ENCODE results near the gene CLTB. TPM values are rescaled to one million over a fixed set of nuclear protein-coding genes. Genes with fewer than 3 reads are reported as not detected.

Gene CLTB
- total and polyA plus RNA-seq, 12 donors, result 118 to 299 (median 160) TPM

- TF ChIP-seq POLR2A (IDR thresholded peaks at IDR 0.05), result no peak
- TF ChIP-seq, protein P1, sequence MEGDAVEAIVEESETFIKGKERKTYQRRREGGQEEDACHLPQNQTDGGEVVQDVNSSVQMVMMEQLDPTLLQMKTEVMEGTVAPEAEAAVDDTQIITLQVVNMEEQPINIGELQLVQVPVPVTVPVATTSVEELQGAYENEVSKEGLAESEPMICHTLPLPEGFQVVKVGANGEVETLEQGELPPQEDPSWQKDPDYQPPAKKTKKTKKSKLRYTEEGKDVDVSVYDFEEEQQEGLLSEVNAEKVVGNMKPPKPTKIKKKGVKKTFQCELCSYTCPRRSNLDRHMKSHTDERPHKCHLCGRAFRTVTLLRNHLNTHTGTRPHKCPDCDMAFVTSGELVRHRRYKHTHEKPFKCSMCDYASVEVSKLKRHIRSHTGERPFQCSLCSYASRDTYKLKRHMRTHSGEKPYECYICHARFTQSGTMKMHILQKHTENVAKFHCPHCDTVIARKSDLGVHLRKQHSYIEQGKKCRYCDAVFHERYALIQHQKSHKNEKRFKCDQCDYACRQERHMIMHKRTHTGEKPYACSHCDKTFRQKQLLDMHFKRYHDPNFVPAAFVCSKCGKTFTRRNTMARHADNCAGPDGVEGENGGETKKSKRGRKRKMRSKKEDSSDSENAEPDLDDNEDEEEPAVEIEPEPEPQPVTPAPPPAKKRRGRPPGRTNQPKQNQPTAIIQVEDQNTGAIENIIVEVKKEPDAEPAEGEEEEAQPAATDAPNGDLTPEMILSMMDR (IDR thresholded peaks at IDR 0.05), result no peak
- Histone ChIP-seq H3K27me3 (no peaks in the 10 kb centered on the region), H3K36me3 (replicated peaks in 1 of 2) (no peaks in the 10 kb centered on the region), H3K9me3 (replicated peaks in 1 of 3) (peaks cover 0 to 1% (median 0%) of the 10 kb centered on the region in 3 donors), H3K4me1 (replicated peaks in 1 of 2) (no peaks in the 10 kb centered on the region), H3K4me3 (no peak overlapping the region), H3K27ac (no peak overlapping the region)
- intact Hi-C loops (cut with DNase I), result no loop called here
- WGBS, 4 donors, result 87 to 90% (median 90%) methylated on average over 4 to 5 of the region's 5 CpGs
- no peak for DNase-seq
These were observed 16.4 kb upstream of the CLTB start for GRCh38 chr5:176432707-176433106.

DNA sequence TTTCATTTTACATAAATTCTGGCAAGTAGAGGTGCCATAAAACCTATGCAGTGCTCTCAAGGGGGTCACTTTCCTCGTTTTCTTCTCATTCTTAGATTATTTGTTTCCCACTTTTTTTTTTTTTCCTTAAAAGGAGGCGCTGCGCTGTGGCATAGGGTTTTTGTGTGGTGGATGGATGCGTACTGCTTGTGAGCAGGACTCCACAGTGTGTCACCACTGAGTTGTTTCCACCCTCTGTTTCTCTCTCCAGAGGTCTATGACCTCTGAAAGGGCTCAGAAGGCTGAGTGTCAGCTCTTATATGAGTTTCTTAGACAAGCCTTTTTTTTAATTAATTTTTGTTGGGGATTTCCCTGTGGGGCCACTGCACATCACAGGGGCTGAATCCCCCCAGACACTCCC, 13.6 kb upstream of the CLTB start:
- Histone ChIP-seq H3K36me3 (replicated peaks in 1 of 2) (no peaks in the 10 kb centered on the region), H3K4me1 (replicated peaks in 1 of 2) (no peaks in the 10 kb centered on the region), H3K4me3 (no peak overlapping the region), H3K27ac (no peak overlapping the region), H3K9me3 (replicated peaks in 1 of 3) (peaks cover 0 to 3% (median 0%) of the 10 kb centered on the region in 3 donors), H3K27me3 (no peaks in the 10 kb centered on the region)
- WGBS, 4 donors, result 63 to 77% (median 69%) methylated on average over 4 of the region's 4 CpGs
- TF ChIP-seq, protein P1 (IDR thresholded peaks at IDR 0.05), result no peak
- TF ChIP-seq POLR2A (IDR thresholded peaks at IDR 0.05), result no peak
- intact Hi-C loops (cut with DNase I), result no loop called here
- no peak for DNase-seq

- WGBS, 4 donors, result 65 to 74% (median 70%) methylated on average over 4 of the region's 4 CpGs
- no peaks in the 10 kb centered on the region for H3K27me3 ChIP-seq
- no peak for TF ChIP-seq POLR2A (IDR thresholded peaks at IDR 0.05)
- TF ChIP-seq, protein P1 (IDR thresholded peaks at IDR 0.05), result no peak
These were observed 11.6 kb upstream of the CLTB start for GRCh38 chr5:176427971-176428370.

GRCh38 chr5:176426876-176427275, 10.5 kb upstream of the CLTB start:
- Histone ChIP-seq H3K4me1 (replicated peaks in 1 of 2) (no peaks in the 10 kb centered on the region), H3K27ac (no peak overlapping the region), H3K9me3 (replicated peaks in 1 of 3) (peaks cover 0 to 3% (median 0%) of the 10 kb centered on the region in 3 donors), H3K36me3 (replicated peaks in 1 of 2) (no peaks in the 10 kb centered on the region), H3K4me3 (no peak overlapping the region), H3K27me3 (no peaks in the 10 kb centered on the region)
- DNase-seq, result no peak
- 62 to 89% (median 75%) methylated on average over 1 of the region's 1 CpG for WGBS, 4 donors
- TF ChIP-seq POLR2A (IDR thresholded peaks at IDR 0.05), result no peak
- TF ChIP-seq, protein P1 (IDR thresholded peaks at IDR 0.05), result no peak
- intact Hi-C loops (cut with DNase I), result no loop called here

More at GRCh38 chr5:176427971-176428370, 11.6 kb upstream of the CLTB start:
- H3K36me3 ChIP-seq (replicated peaks in 1 of 2), result no peaks in the 10 kb centered on the region
- H3K4me1 ChIP-seq (replicated peaks in 1 of 2), result no peaks in the 10 kb centered on the region
- DNase-seq, result no peak
- intact Hi-C loops (cut with DNase I), result no loop called here
- H3K4me3 ChIP-seq, result no peak overlapping the region
- no peak overlapping the region for H3K27ac ChIP-seq
- peaks cover 0 to 3% (median 0%) of the 10 kb centered on the region in 3 donors for H3K9me3 ChIP-seq (replicated peaks in 1 of 3)
